Muscle layer of colon (tissue), 2 donors: ENCODE data around the gene CDKN2B.
"Not testable (repeated sequence)": the region's sequence is repeated elsewhere in the genome, so short reads cannot be mapped to it uniquely, and the experiment has no call there.

Experiments
- H3K27ac ChIP-seq: one replicate; pipeline ENCODE4 v1.7.0; 2013; ENCODE audit warnings: low read depth, mild to moderate bottlenecking, low read length, moderate library complexity
- H3K27me3 ChIP-seq, 2 donors: one replicate each; pipeline ENCODE4 v1.7.0; 2013; ENCODE audit warnings: low read length in 2 of 2, mild to moderate bottlenecking in 2 of 2; ENCODE audit not compliant: insufficient read depth in 2 of 2, control insufficient read depth in 1 of 2
- H3K36me3 ChIP-seq: one replicate; pipeline ENCODE4 v1.7.0; 2013; ENCODE audit warnings: mild to moderate bottlenecking, low read length; ENCODE audit not compliant: insufficient read depth
- H3K4me1 ChIP-seq: one replicate; pipeline ENCODE4 v1.7.0; 2013; ENCODE audit warnings: mild to moderate bottlenecking, low read length; ENCODE audit not compliant: insufficient read depth
- H3K4me3 ChIP-seq, 2 donors: one replicate each; pipeline ENCODE4 v1.7.0; 2013; ENCODE audit warnings: low read length in 2 of 2, low read depth in 1 of 2, mild to moderate bottlenecking in 1 of 2, moderate library complexity in 1 of 2
- H3K9ac ChIP-seq: one replicate; pipeline ENCODE4 v1.7.0; 2013; ENCODE audit warnings: low read length
- H3K9me3 ChIP-seq: one replicate; pipeline ENCODE4 v1.7.0; 2013; ENCODE audit warnings: mild to moderate bottlenecking, low read length
- donor health status: abdominal sarcoma.
- donor health status: Adenocarcinoma of cecum.

The CDKN2B gene

GRCh38 chr9:21966140-21966851 lies 42.8 kb downstream of the CDKN2B start:
- Histone ChIP-seq H3K9ac (no peak overlapping the region), H3K4me1 (peaks cover 12% of the 10 kb centered on the region), H3K27ac (no peak overlapping the region), H3K4me3 (peak overlapping the region in 1 of 2 donors; percentile 53), H3K36me3 (no peaks in the 10 kb centered on the region), H3K9me3 (peaks cover 22% of the 10 kb centered on the region), H3K27me3 (peaks cover 62 to 70% of the 10 kb centered on the region in 2 donors)

GRCh38 chr9:21965401-21965951 lies 43.6 kb downstream of the CDKN2B start:
- H3K4me3 ChIP-seq = peak overlapping the region; percentile 26 to 53
- peaks cover 21% of the 10 kb centered on the region for H3K9me3 ChIP-seq
- no peak overlapping the region for H3K9ac ChIP-seq
- H3K4me1 ChIP-seq = peaks cover 12% of the 10 kb centered on the region
- H3K27ac ChIP-seq = no peak overlapping the region
- H3K27me3 ChIP-seq = peaks cover 54 to 62% of the 10 kb centered on the region in 2 donors
- no peaks in the 10 kb centered on the region for H3K36me3 ChIP-seq

- Histone ChIP-seq H3K9ac (no peak overlapping the region), H3K27me3 (peaks cover 49 to 57% of the 10 kb centered on the region in 2 donors), H3K36me3 (no peaks in the 10 kb centered on the region), H3K4me3 (peak overlapping the region; percentile 26 to 53), H3K4me1 (peaks cover 12% of the 10 kb centered on the region), H3K9me3 (peaks cover 16% of the 10 kb centered on the region), H3K27ac (no peak overlapping the region)
Measured at GRCh38 chr9:21964925-21965385, 44.1 kb downstream of the CDKN2B start.

GRCh38 chr9:21961569-21961968 lies 47.5 kb downstream of the CDKN2B start:
- Histone ChIP-seq H3K9me3 (no peaks in the 10 kb centered on the region), H3K4me1 (peaks cover 12% of the 10 kb centered on the region), H3K27ac (no peak overlapping the region), H3K4me3 (no peak overlapping the region), H3K36me3 (no peaks in the 10 kb centered on the region), H3K9ac (no peak overlapping the region), H3K27me3 (peaks cover 16 to 23% of the 10 kb centered on the region in 2 donors)

- H3K9me3 ChIP-seq = not testable (repeated sequence)
Measured at GRCh38 chr9:21959268-21959667, 49.8 kb downstream of the CDKN2B start.

GRCh38 chr9:21958833-21959232 lies 50.3 kb downstream of the CDKN2B start:
- Histone ChIP-seq H3K27me3 (no peaks in the 10 kb centered on the region), H3K27ac (no peak overlapping the region), H3K9ac (no peak overlapping the region), H3K4me3 (no peak overlapping the region), H3K4me1 (no peaks in the 10 kb centered on the region), H3K36me3 (no peaks in the 10 kb centered on the region), H3K9me3 (no peaks in the 10 kb centered on the region)

More at GRCh38 chr9:21959268-21959667, 49.8 kb downstream of the CDKN2B start:
- not testable (repeated sequence) for H3K36me3 ChIP-seq, H3K4me1 ChIP-seq, H3K4me3 ChIP-seq, H3K27me3 ChIP-seq, H3K27ac ChIP-seq, H3K9ac ChIP-seq
